H1 (cell line): Measurements from ENCODE around the gene GRK5. TPM values are rescaled to one million over a fixed set of nuclear protein-coding genes. Genes with fewer than 3 reads are reported as not detected.

Experiments
- CTCF ChIA-PET: fragments of 300-600 bp; sonication (Branson Sonifier 250); formaldehyde crosslinking; loops from one replicate; lab custom pipeline; 2021; ENCODE audit not compliant: partially characterized antibody; lab: Charles Lee
- POLR2A ChIA-PET: fragments of 300-600 bp; sonication (Branson Sonifier 250); formaldehyde crosslinking; loops from one replicate; lab custom pipeline; 2021; ENCODE audit warnings: inconsistent platforms; ENCODE audit not compliant: partially characterized antibody; lab: Charles Lee
- DNase-seq, 2 experiments: peaks; one replicate each; pipeline versions ENCODE4 v3.0.0 to v3.0.0-alpha.2; 2010 to 2022; ENCODE audit warnings: low spot score in 2 of 2, low read depth in 1 of 2, mixed read lengths in 1 of 2
- FAIRE-seq: peaks from 2 replicates; lab custom pipeline; 2011; peaks lifted over from hg19 to GRCh38; lab: Jason Lieb, UNC
- H2AFZ ChIP-seq: 2 replicates; pipeline ENCODE4 v1.8.1; 2012; ENCODE audit warnings: low read length, inconsistent platforms
- H2AK5ac ChIP-seq: 2 replicates; pipeline ENCODE4 v1.6.1; 2013; ENCODE audit warnings: low read depth, low read length
- H2BK120ac ChIP-seq: replicated peaks from 2 replicates; pipeline ENCODE3; 2013; ENCODE audit warnings: low read depth, low read length, inconsistent platforms
- H2BK12ac ChIP-seq: 2 replicates; pipeline ENCODE4 v1.6.1; 2013; ENCODE audit warnings: low read depth, low read length
- H2BK15ac ChIP-seq: 2 replicates; pipeline ENCODE4 v1.6.1; 2013; ENCODE audit warnings: low read length
- H2BK20ac ChIP-seq: 2 replicates; pipeline ENCODE4 v1.6.1; 2013; ENCODE audit warnings: low read length
- H2BK5ac ChIP-seq: 2 replicates; pipeline ENCODE4 v1.6.1; 2013; ENCODE audit warnings: low read depth, low read length
- H3K14ac ChIP-seq: 2 replicates; pipeline ENCODE4 v1.6.1; 2013; ENCODE audit warnings: inconsistent platforms; ENCODE audit not compliant: insufficient read length
- H3K18ac ChIP-seq: 2 replicates; pipeline ENCODE4 v1.6.1; 2013; ENCODE audit warnings: low read length; ENCODE audit errors: extremely low read depth
- H3K23ac ChIP-seq: 2 replicates; pipeline ENCODE4 v1.6.1; 2013; ENCODE audit warnings: inconsistent platforms; ENCODE audit not compliant: insufficient read length
- H3K23me2 ChIP-seq: 2 replicates; pipeline ENCODE4 v1.6.1; 2013; ENCODE audit warnings: low read depth, low read length
- H3K27ac ChIP-seq: 2 replicates; pipeline ENCODE4 v1.6.1; 2011; ENCODE audit warnings: low read depth, low read length, inconsistent platforms
- H3K27me3 ChIP-seq, 4 experiments: replicated peaks in 1 of 4; 1 replicate in 1 of 4; 2 replicates in 3 of 4; pipeline versions ENCODE4 v1.6.1 to v1.8.1; 2011 to 2013; ENCODE audit warnings: low read length in 3 of 4, mild to moderate bottlenecking in 3 of 4, inconsistent platforms in 2 of 4, mixed read lengths in 2 of 4, moderate library complexity in 1 of 4; ENCODE audit not compliant: control insufficient read depth in 3 of 4, insufficient read depth in 3 of 4; ENCODE audit errors: extremely low read depth in 1 of 4
- H3K36me3 ChIP-seq, 4 experiments: 2 replicates each; pipeline versions ENCODE4 v1.6.1 to v1.8.1; 2011 to 2013; ENCODE audit warnings: mild to moderate bottlenecking in 4 of 4, low read length in 3 of 4, moderate library complexity in 2 of 4, control low read depth in 1 of 4, inconsistent platforms in 1 of 4; ENCODE audit not compliant: insufficient read depth in 4 of 4, control insufficient read depth in 2 of 4
- H3K4ac ChIP-seq: replicated peaks from 2 replicates; pipeline ENCODE3; 2013; ENCODE audit warnings: low read length, low read depth, mixed read lengths, inconsistent platforms; ENCODE audit not compliant: insufficient read length
- H3K4me1 ChIP-seq, 4 experiments: replicated peaks in 1 of 4; 1 replicate in 1 of 4; 2 replicates in 3 of 4; pipeline versions ENCODE4 v1.6.1 to v1.8.1; 2011 to 2013; ENCODE audit warnings: low read length in 3 of 4, inconsistent platforms in 2 of 4, mixed read lengths in 1 of 4; ENCODE audit not compliant: insufficient read depth in 4 of 4, control insufficient read depth in 3 of 4
- H3K4me2 ChIP-seq, 2 experiments: 2 replicates each; pipeline versions ENCODE4 v1.6.1 to v1.8.1; 2011 to 2013; ENCODE audit warnings: low read depth in 2 of 2, low read length in 2 of 2, control low read depth in 1 of 2, inconsistent platforms in 1 of 2, mild to moderate bottlenecking in 1 of 2; ENCODE audit not compliant: insufficient read depth in 1 of 2
- H3K4me3 ChIP-seq, 4 experiments: fragments of 200-600, 300-600 bp in 1 of 4; sonication (generic), shearing (Covaris generic), sonication (Bioruptor Twin) in 1 of 4; 2 replicates each; pipeline versions ENCODE4 v1.5.1 to v1.8.1; 2011 to 2016; ENCODE audit warnings: low read length in 4 of 4, low read depth in 3 of 4, control low read depth in 2 of 4, inconsistent platforms in 2 of 4, mild to moderate bottlenecking in 2 of 4, mixed read lengths in 1 of 4, moderate library complexity in 1 of 4; ENCODE audit not compliant: insufficient read depth in 2 of 4; ENCODE audit errors: extremely low read depth in 1 of 4
- H3K56ac ChIP-seq: replicated peaks from 2 replicates; pipeline ENCODE3; 2013; ENCODE audit warnings: low read depth, mild to moderate bottlenecking, mixed read lengths, low read length, inconsistent platforms; ENCODE audit not compliant: insufficient read length
- H3K79me1 ChIP-seq: 2 replicates; pipeline ENCODE4 v1.6.1; 2013; ENCODE audit warnings: low read depth, low read length, control low read depth
- H3K79me2 ChIP-seq, 2 experiments: 2 replicates each; pipeline versions ENCODE4 v1.6.1 to v1.8.1; 2012 to 2013; ENCODE audit warnings: low read length in 2 of 2, mild to moderate bottlenecking in 2 of 2, inconsistent platforms in 1 of 2; ENCODE audit not compliant: insufficient read depth in 2 of 2, control insufficient read depth in 1 of 2
- H3K9ac ChIP-seq, 4 experiments: replicated peaks in 1 of 4; 1 replicate in 1 of 4; 2 replicates in 3 of 4; pipeline versions ENCODE4 v1.6.1 to v1.8.1; 2011 to 2013; ENCODE audit warnings: low read depth in 3 of 4, low read length in 3 of 4, control low read depth in 2 of 4, mild to moderate bottlenecking in 2 of 4, moderate library complexity in 2 of 4, inconsistent platforms in 1 of 4; ENCODE audit errors: extremely low read depth in 1 of 4
- H3K9me3 ChIP-seq, 2 experiments: 2 replicates each; pipeline versions ENCODE4 v1.6.1 to v1.8.1; 2012 to 2013; ENCODE audit warnings: mild to moderate bottlenecking in 2 of 2, moderate library complexity in 2 of 2, control low read depth in 1 of 2, inconsistent platforms in 1 of 2, low read depth in 1 of 2, low read length in 1 of 2, mixed read lengths in 1 of 2; ENCODE audit not compliant: insufficient read depth in 2 of 2
- H4K20me1 ChIP-seq, 2 experiments: replicated peaks in 1 of 2; 2 replicates each; pipeline versions ENCODE3 to v1.8.1; 2011 to 2013; ENCODE audit warnings: inconsistent platforms in 2 of 2, low read length in 2 of 2, mild to moderate bottlenecking in 1 of 2; ENCODE audit not compliant: insufficient read depth in 2 of 2, control insufficient read depth in 1 of 2
- H4K5ac ChIP-seq: 2 replicates; pipeline ENCODE4 v1.6.1; 2013; ENCODE audit warnings: low read length, low read depth, mixed read lengths, inconsistent platforms; ENCODE audit not compliant: insufficient read length
- H4K8ac ChIP-seq: 2 replicates; pipeline ENCODE4 v1.8.0; 2013; ENCODE audit warnings: mild to moderate bottlenecking, moderate library complexity, low read length, inconsistent platforms; ENCODE audit not compliant: insufficient read depth; ENCODE audit errors: extremely low read depth
- H4K91ac ChIP-seq: replicated peaks from 2 replicates; pipeline ENCODE3; 2013; ENCODE audit warnings: low read length, mixed read lengths, inconsistent platforms; ENCODE audit not compliant: insufficient read length
- BACH1 ChIP-seq: IDR thresholded peaks from 2 replicates; pipeline ENCODE4 v1.6.1; 2012; ENCODE audit warnings: low read length, improper control_type of control experiment
- BCL11A ChIP-seq, 2 experiments: IDR thresholded peaks; one replicate each; pipeline ENCODE4 v1.6.1; 2011; ENCODE audit warnings: low read depth in 2 of 2, low read length in 2 of 2, mild to moderate bottlenecking in 2 of 2
- CHD2 ChIP-seq: IDR thresholded peaks from 2 replicates; pipeline ENCODE4 v1.6.1; 2012; ENCODE audit warnings: low read length, improper control_type of control experiment
- EZH2 ChIP-seq: fragments of 200-600 bp; sonication (generic); IDR thresholded peaks from 2 replicates; pipeline ENCODE4 v1.7.1; 2012; ENCODE audit warnings: low read depth, mild to moderate bottlenecking, moderate library complexity, low read length, inconsistent platforms; ENCODE audit not compliant: severe bottlenecking
- HDAC6 ChIP-seq: IDR thresholded peaks from one replicate; pipeline ENCODE4 v1.7.1; 2012; ENCODE audit warnings: low read depth, mild to moderate bottlenecking, inconsistent platforms, low read length, moderate library complexity
- POU5F1 ChIP-seq: IDR thresholded peaks from 2 replicates; pipeline ENCODE4 v1.6.1; 2011; ENCODE audit warnings: low read depth, mild to moderate bottlenecking, low read length, moderate library complexity
- RAD21 ChIP-seq, 2 experiments: IDR thresholded peaks in 1 of 2; conservative IDR thresholded peaks in 1 of 2; 2 replicates each; pipeline ENCODE4 v1.6.1; 2011; ENCODE audit warnings: low read depth in 2 of 2, low read length in 2 of 2, improper control_type of control experiment in 1 of 2, inconsistent platforms in 1 of 2, mild to moderate bottlenecking in 1 of 2, moderate library complexity in 1 of 2
- RBBP5 ChIP-seq: IDR thresholded peaks from 2 replicates; pipeline ENCODE4 v1.7.1; 2012; ENCODE audit warnings: low read depth, mild to moderate bottlenecking, inconsistent platforms, low read length, moderate library complexity, borderline replicate concordance
- SP4 ChIP-seq: IDR thresholded peaks from 2 replicates; pipeline ENCODE4 v1.6.1; 2012; ENCODE audit warnings: low read length, inconsistent platforms
- YY1 ChIP-seq: IDR thresholded peaks from 2 replicates; pipeline ENCODE4 v1.6.1; 2011; ENCODE audit warnings: low read depth, mild to moderate bottlenecking, low read length
- ZNF274 ChIP-seq: IDR thresholded peaks from 2 replicates; pipeline ENCODE4 v1.7.0; 2012; ENCODE audit warnings: low read length, borderline replicate concordance; ENCODE audit errors: extremely low read depth
- WGBS, 2 experiments: shearing (Covaris generic) in 1 of 2; methylation state at CpG; one replicate each; pipeline versions ENCODE4 v1.1.6 to v1.1.7; 2013 to 2015; ENCODE audit warnings: low lambda C conversion rate in 2 of 2, mixed read lengths in 2 of 2, inconsistent platforms in 1 of 2, low coverage in 1 of 2, missing lambda C conversion rate in 1 of 2; ENCODE audit not compliant: insufficient replicate concordance in 2 of 2, insufficient coverage in 1 of 2, insufficient read length in 1 of 2; ENCODE audit errors: extremely low coverage in 1 of 2, missing lambda C conversion rate in 1 of 2; 5-methylcytosine and 5-hydroxymethylcytosine counted together
- polyA plus RNA-seq, 7 experiments: library from polyadenylated mRNA; depleted of rRNA in 3 of 7; stranded (reverse) in 5 of 7; unstranded in 2 of 7; fragments of >200 nt in 5 of 7; fragments of 200-250 nt in 2 of 7; gene quantifications; 1 replicate in 5 of 7; 2 replicates in 1 of 7; 4 replicates in 1 of 7; pipeline versions ENCODE4 v1.2.1 to v1.2.3, GENCODE V29; 2011 to 2013; ENCODE audit warnings: missing spikeins in 2 of 7, mixed read lengths in 2 of 7
- total RNA-seq: library from RNA; stranded (reverse); fragmentation: NEBNext Ultra II Directional; extraction: Animal tissue kit (Norgen Biotek cat#: 25700); gene quantifications from 2 replicates; pipeline ENCODE4 v1.2.1, GENCODE V29; 2021
- TF ChIP-seq, protein P1 (sequence below): IDR thresholded peaks from 2 replicates; pipeline ENCODE4 v1.6.1; 2012; ENCODE audit warnings: inconsistent platforms

The GRK5 gene
- total and polyA plus RNA-seq, 2 of the 8 experiments (the other 6 are each of a cell fraction or from before 2014, with no cell fraction given), result 0.54 to 2.5 TPM

DNA sequence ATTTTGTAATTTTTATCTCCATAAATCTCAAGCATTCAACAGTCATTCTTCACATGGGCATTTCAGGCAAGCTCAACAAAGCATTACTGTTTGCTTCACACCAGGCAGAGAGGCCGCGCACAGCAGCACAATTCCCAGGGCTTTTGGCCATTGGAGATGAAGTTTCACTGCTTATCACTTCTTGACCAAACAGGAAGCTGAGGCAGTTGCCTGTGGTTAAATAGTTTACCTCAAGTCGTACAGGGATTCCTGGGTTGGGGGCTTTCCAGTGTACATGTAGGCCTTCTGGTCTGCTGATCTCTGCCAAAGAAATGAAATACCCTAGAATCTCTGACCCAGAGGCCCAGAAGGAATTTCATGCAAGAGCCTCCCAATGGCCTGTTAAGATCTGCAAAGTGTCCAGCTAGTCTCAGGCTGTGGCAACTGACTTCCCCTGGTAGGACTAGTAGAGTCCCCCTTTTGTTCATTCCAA, 17.5 kb upstream of the GRK5 start:
- no peak overlapping the region for H3K23ac ChIP-seq
- POLR2A ChIA-PET, result interaction anchor here (1.5 to 1.9 kb wide), 2 partner anchors 11 to 25 kb away, joined by 3 to 5 read pairs; partner anchors contain the start of gene SFXN4
- TF ChIP-seq CHD2, result no peak
- TF ChIP-seq BCL11A (IDR thresholded peaks at IDR 0.05; ENCODE audit: low read depth in 2 of 2, low read length in 2 of 2), result no peak
- no peak for TF ChIP-seq POU5F1
- no peak for TF ChIP-seq EZH2
- TF ChIP-seq RAD21 (IDR thresholded peaks at IDR 0.05 in 1 of 2, conservative IDR thresholded peaks at IDR 0.05 in 1 of 2; ENCODE audit: low read depth in 2 of 2, low read length in 2 of 2), result no peak
- TF ChIP-seq, protein P1, sequence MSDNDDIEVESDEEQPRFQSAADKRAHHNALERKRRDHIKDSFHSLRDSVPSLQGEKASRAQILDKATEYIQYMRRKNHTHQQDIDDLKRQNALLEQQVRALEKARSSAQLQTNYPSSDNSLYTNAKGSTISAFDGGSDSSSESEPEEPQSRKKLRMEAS, result no peak
- TF ChIP-seq ZNF274, result no peak
- TF ChIP-seq HDAC6, result no peak
- TF ChIP-seq RBBP5, result no peak
- TF ChIP-seq BACH1, result no peak
- no peak for TF ChIP-seq SP4
- TF ChIP-seq YY1, result no peak

More for the DNA sequence above, 17.5 kb upstream of the GRK5 start:
- Histone ChIP-seq H3K4me2 (no peak overlapping the region), H3K79me2 (no peaks in the 10 kb centered on the region), H4K91ac (no peak overlapping the region), H2BK5ac (no peak overlapping the region), H3K18ac (no peak overlapping the region), H2BK15ac (no peak overlapping the region), H3K4ac (no peak overlapping the region), H4K20me1 (no peaks in the 10 kb centered on the region), H2BK20ac (no peak overlapping the region), H2AK5ac (no peak overlapping the region), H3K4me3 (no peak overlapping the region), H2BK120ac (no peak overlapping the region), H4K8ac (no peak overlapping the region), H3K27me3 (no peaks in the 10 kb centered on the region), H3K23me2 (no peaks in the 10 kb centered on the region), H3K79me1 (no peaks in the 10 kb centered on the region), H3K56ac (no peak overlapping the region), H3K27ac (no peak overlapping the region), H3K9me3 (no peaks in the 10 kb centered on the region), H2BK12ac (no peak overlapping the region), H3K36me3 (no peaks in the 10 kb centered on the region), H2AFZ (no peak overlapping the region), H3K14ac (no peak overlapping the region), H4K5ac (no peak overlapping the region), H3K9ac (no peak overlapping the region), H3K4me1 (no peaks in the 10 kb centered on the region)
- DNase-seq, result no peak
- FAIRE-seq, result no peak
- CTCF ChIA-PET, result interaction anchor here (0.6 to 4.5 kb wide), 16 partner anchors 9 to 411 kb away, joined by 3 to 52 read pairs (median 4); no protein-coding TSS in a partner anchor
- WGBS, 2 experiments, result 89% methylated on average over 3 of the region's 3 CpGs; no CpG with 5 or more reads in 1 of the 2 experiments
